ENCODE measurements around the gene IGSF8.

DNA sequence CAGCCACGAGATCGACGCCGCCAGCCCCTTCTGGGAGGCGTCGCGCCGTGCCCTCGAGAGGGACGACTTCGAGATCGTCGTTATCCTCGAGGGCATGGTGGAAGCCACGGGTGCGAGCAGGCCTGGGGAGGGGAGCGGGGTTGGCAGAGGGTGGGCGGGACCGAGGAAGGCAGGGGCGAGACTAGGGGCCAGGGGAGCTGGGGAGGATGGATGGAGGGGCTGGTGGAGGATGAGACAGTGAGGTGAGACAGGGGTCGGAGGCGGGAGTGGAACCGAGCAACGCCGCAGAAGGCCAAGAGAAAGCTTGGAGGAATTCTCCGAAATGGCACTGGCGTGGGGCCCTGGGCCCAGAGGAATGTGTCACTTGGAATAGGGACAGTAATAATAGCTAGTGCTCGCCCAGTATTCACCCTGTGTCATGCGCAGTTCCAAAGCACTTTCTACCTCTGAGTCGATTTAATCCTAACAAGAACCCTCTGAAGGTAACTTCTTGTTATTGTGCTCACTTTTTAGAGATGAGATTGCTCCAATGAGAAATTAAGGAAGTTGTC lies 13.6 kb downstream of the IGSF8 start:
- no peak for TF ChIP-seq CTCF (IDR thresholded peaks at IDR 0.05)
- TF ChIP-seq POLR2A (IDR thresholded peaks at IDR 0.05), result no peak

Measured in thyroid gland (tissue), 4 donors.